HEK293 (cell line): ENCODE measurements around the gene PCSK2.

ENCODE experiments used
- CTCF ChIA-PET: fragments of 350-600 bp; formaldehyde crosslinking; extraction: SDS; loops from one replicate; lab custom pipeline; 2021; ENCODE audit warnings: antibody characterized with exemption; lab: Yijun Ruan, JAX
- POLR2A ChIA-PET: fragments of 300-600 bp; formaldehyde crosslinking; extraction: SDS; loops from one replicate; lab custom pipeline; 2020; ENCODE audit warnings: antibody characterized with exemption, inconsistent platforms; lab: Yijun Ruan, JAX
- H3K27ac ChIP-seq: fragments of 200-500 bp; sonication (Bioruptor generic); 2 replicates; pipeline ENCODE4 v1.5.1; 2014; ENCODE audit warnings: low read depth, low read length, control low read depth, inconsistent platforms; ENCODE audit errors: extremely low read depth
- H3K36me3 ChIP-seq, 2 experiments: fragments of 200-500 bp in 1 of 2; sonication (Bioruptor generic) in 1 of 2; 1 replicate in 1 of 2; 2 replicates in 1 of 2; pipeline ENCODE4 v1.5.1; 2014 to 2017; ENCODE audit warnings: inconsistent platforms in 2 of 2, low read length in 2 of 2; ENCODE audit not compliant: control insufficient read depth in 2 of 2, insufficient read depth in 1 of 2
- H3K4me1 ChIP-seq: fragments of 200-500 bp; sonication (Bioruptor generic); 2 replicates; pipeline ENCODE4 v1.5.1; 2014; ENCODE audit warnings: mild to moderate bottlenecking, low read length, inconsistent platforms; ENCODE audit not compliant: control insufficient read depth, insufficient read depth
- H3K4me3 ChIP-seq: 2 replicates; pipeline ENCODE4 v1.5.1; 2011; ENCODE audit warnings: low read depth, mild to moderate bottlenecking, control low read depth, low read length, moderate library complexity
- H3K9me3 ChIP-seq: fragments of 200-500 bp; sonication (Bioruptor generic); 2 replicates; pipeline ENCODE4 v1.5.1; 2014; ENCODE audit warnings: low read depth, low read length, inconsistent platforms; ENCODE audit not compliant: control insufficient read depth, insufficient read depth
- HOXA7 ChIP-seq: sonication (generic); formaldehyde crosslinking; IDR thresholded peaks from 2 replicates; pipeline ENCODE4 v1.8.1; 2022; ENCODE audit warnings: missing genetic modification reagents, borderline replicate concordance
- PRDM2 ChIP-seq: fragments of 450-650 bp; formaldehyde crosslinking; IDR thresholded peaks from 2 replicates; pipeline ENCODE4 v1.5.1; 2016; ENCODE audit warnings: missing biosample characterization, missing genetic modification characterization, borderline replicate concordance
- SP3 ChIP-seq: fragments of 450-650 bp; formaldehyde crosslinking; IDR thresholded peaks from 2 replicates; pipeline ENCODE4 v1.5.1; 2016; ENCODE audit warnings: missing biosample characterization, missing genetic modification characterization
- ZBTB10 ChIP-seq: fragments of 450-650 bp; formaldehyde crosslinking; IDR thresholded peaks from 2 replicates; pipeline ENCODE4 v1.5.1; 2016; ENCODE audit warnings: missing biosample characterization, missing genetic modification characterization
- ZBTB48 ChIP-seq: fragments of 450-650 bp; formaldehyde crosslinking; IDR thresholded peaks from 2 replicates; pipeline ENCODE4 v1.5.1; 2016; ENCODE audit warnings: missing biosample characterization, missing genetic modification characterization
- ZBTB8A ChIP-seq: fragments of 450-650 bp; formaldehyde crosslinking; IDR thresholded peaks from 2 replicates; pipeline ENCODE4 v1.5.1; 2016; ENCODE audit warnings: missing biosample characterization, missing genetic modification characterization
- ZEB2 ChIP-seq: fragments of 450-650 bp; formaldehyde crosslinking; IDR thresholded peaks from 2 replicates; pipeline ENCODE4 v1.5.1; 2016; ENCODE audit warnings: missing biosample characterization, missing genetic modification characterization
- ZNF416 ChIP-seq: fragments of 450-650 bp; formaldehyde crosslinking; IDR thresholded peaks from 2 replicates; pipeline ENCODE4 v1.5.1; 2016; ENCODE audit warnings: missing biosample characterization, missing genetic modification characterization
- ZNF639 ChIP-seq: fragments of 450-650 bp; formaldehyde crosslinking; IDR thresholded peaks from 2 replicates; pipeline ENCODE4 v1.5.1; 2016; ENCODE audit warnings: missing biosample characterization, missing genetic modification characterization
- ZNF704 ChIP-seq: fragments of 450-650 bp; formaldehyde crosslinking; IDR thresholded peaks from 2 replicates; pipeline ENCODE4 v1.5.1; 2016; ENCODE audit warnings: missing biosample characterization, missing genetic modification characterization
- ZNF707 ChIP-seq: fragments of 450-650 bp; formaldehyde crosslinking; IDR thresholded peaks from 2 replicates; pipeline ENCODE4 v1.5.1; 2016; ENCODE audit warnings: missing biosample characterization, missing genetic modification characterization
- ZNF785 ChIP-seq: fragments of 450-650 bp; formaldehyde crosslinking; IDR thresholded peaks from 2 replicates; pipeline ENCODE4 v1.5.1; 2016; ENCODE audit warnings: missing biosample characterization, missing genetic modification characterization
- ZNF830 ChIP-seq: fragments of 450-650 bp; IDR thresholded peaks from 2 replicates; pipeline ENCODE4 v1.5.0; 2018; ENCODE audit warnings: missing biosample characterization, missing genetic modification characterization, low read depth, mild to moderate bottlenecking, moderate library complexity
- ZSCAN16 ChIP-seq: fragments of 450-650 bp; formaldehyde crosslinking; IDR thresholded peaks from 2 replicates; pipeline ENCODE4 v1.5.1; 2016; ENCODE audit warnings: missing biosample characterization, missing genetic modification characterization
- TF ChIP-seq, protein P1 (sequence below): fragments of 450-650 bp; formaldehyde crosslinking; IDR thresholded peaks from 2 replicates; pipeline ENCODE4 v1.5.0; 2017; ENCODE audit warnings: missing biosample characterization, missing genetic modification characterization, borderline replicate concordance
- TF ChIP-seq, protein P2 (sequence below): fragments of 450-650 bp; formaldehyde crosslinking; IDR thresholded peaks from 2 replicates; pipeline ENCODE4 v1.5.1; 2017; ENCODE audit warnings: missing biosample characterization, missing genetic modification characterization

Gene PCSK2

DNA sequence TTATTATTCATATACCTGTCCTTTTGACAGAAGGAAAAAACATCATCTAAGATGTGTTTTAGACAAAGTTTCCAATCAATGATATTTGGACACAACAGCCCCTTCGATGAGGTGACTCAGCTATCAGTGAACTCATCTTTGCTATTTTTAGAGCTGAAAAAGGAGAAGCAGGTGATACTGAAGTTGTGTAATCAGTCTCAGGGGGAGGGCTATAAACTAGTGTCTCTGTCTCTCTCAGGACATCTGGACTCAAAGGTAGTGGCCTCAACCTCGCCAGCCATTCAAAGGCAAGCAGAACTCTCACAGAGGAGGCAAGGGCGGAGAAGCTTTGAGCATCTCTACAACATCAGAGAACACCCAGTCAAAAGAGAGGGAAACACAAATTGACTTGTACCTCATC lies 168.9 kb downstream of the PCSK2 start (continued):
- TF ChIP-seq ZNF704 (tag by site-specific recombination): no peak

GRCh38 chr20:17399303-17399985 lies 172.6 kb downstream of the PCSK2 start:
- no peak for TF ChIP-seq ZNF785 (tag by site-specific recombination)
- no peak for TF ChIP-seq ZNF830
- no peak for TF ChIP-seq PRDM2 (tag by site-specific recombination)
- no peak for TF ChIP-seq ZBTB10 (tag by site-specific recombination)

GRCh38 chr20:17403461-17403860 lies 176.6 kb downstream of the PCSK2 start:
- H3K36me3 ChIP-seq: no peaks in the 10 kb centered on the region
- POLR2A ChIA-PET: no interaction called here
- no peak overlapping the region for H3K27ac ChIP-seq
- H3K4me1 ChIP-seq: no peaks in the 10 kb centered on the region
- H3K9me3 ChIP-seq: no peaks in the 10 kb centered on the region
- H3K4me3 ChIP-seq: no peak overlapping the region
- CTCF ChIA-PET: no interaction called here
- TF ChIP-seq ZSCAN16 (tag by site-specific recombination): no peak
- TF ChIP-seq ZNF639 (tag by site-specific recombination): no peak
- TF ChIP-seq ZEB2: no peak
- TF ChIP-seq HOXA7 (CRISPR knock-in tag): no peak
- TF ChIP-seq ZBTB8A (tag by site-specific recombination): no peak
- TF ChIP-seq, protein P1, sequence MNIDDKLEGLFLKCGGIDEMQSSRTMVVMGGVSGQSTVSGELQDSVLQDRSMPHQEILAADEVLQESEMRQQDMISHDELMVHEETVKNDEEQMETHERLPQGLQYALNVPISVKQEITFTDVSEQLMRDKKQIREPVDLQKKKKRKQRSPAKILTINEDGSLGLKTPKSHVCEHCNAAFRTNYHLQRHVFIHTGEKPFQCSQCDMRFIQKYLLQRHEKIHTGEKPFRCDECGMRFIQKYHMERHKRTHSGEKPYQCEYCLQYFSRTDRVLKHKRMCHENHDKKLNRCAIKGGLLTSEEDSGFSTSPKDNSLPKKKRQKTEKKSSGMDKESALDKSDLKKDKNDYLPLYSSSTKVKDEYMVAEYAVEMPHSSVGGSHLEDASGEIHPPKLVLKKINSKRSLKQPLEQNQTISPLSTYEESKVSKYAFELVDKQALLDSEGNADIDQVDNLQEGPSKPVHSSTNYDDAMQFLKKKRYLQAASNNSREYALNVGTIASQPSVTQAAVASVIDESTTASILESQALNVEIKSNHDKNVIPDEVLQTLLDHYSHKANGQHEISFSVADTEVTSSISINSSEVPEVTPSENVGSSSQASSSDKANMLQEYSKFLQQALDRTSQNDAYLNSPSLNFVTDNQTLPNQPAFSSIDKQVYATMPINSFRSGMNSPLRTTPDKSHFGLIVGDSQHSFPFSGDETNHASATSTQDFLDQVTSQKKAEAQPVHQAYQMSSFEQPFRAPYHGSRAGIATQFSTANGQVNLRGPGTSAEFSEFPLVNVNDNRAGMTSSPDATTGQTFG: no peak
- TF ChIP-seq ZNF707 (tag by site-specific recombination): no peak
- no peak for TF ChIP-seq SP3 (tag by site-specific recombination)
- no peak for TF ChIP-seq ZNF416 (tag by site-specific recombination)
- TF ChIP-seq, protein P2, sequence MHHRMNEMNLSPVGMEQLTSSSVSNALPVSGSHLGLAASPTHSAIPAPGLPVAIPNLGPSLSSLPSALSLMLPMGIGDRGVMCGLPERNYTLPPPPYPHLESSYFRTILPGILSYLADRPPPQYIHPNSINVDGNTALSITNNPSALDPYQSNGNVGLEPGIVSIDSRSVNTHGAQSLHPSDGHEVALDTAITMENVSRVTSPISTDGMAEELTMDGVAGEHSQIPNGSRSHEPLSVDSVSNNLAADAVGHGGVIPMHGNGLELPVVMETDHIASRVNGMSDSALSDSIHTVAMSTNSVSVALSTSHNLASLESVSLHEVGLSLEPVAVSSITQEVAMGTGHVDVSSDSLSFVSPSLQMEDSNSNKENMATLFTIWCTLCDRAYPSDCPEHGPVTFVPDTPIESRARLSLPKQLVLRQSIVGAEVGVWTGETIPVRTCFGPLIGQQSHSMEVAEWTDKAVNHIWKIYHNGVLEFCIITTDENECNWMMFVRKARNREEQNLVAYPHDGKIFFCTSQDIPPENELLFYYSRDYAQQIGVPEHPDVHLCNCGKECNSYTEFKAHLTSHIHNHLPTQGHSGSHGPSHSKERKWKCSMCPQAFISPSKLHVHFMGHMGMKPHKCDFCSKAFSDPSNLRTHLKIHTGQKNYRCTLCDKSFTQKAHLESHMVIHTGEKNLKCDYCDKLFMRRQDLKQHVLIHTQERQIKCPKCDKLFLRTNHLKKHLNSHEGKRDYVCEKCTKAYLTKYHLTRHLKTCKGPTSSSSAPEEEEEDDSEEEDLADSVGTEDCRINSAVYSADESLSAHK (tag by site-specific recombination): no peak
- TF ChIP-seq ZBTB48 (tag by site-specific recombination): no peak

More at GRCh38 chr20:17399303-17399985, 172.6 kb downstream of the PCSK2 start:
- H3K4me1 ChIP-seq: no peaks in the 10 kb centered on the region
- no peaks in the 10 kb centered on the region for H3K9me3 ChIP-seq
- POLR2A ChIA-PET: no interaction called here
- no peak overlapping the region for H3K4me3 ChIP-seq
- CTCF ChIA-PET: no interaction called here
- H3K27ac ChIP-seq: no peak overlapping the region
- H3K36me3 ChIP-seq: no peaks in the 10 kb centered on the region
